Fibroblast of villous mesenchyme (primary cell): ENCODE measurements around the gene DCDC2C. TPM values are rescaled to one million over a fixed set of nuclear protein-coding genes. Genes with fewer than 3 reads are reported as not detected.

Source experiments
- DNase-seq: peaks from one replicate; pipeline ENCODE4 v3.0.0-alpha.2; 2010; ENCODE audit warnings: low read depth
- H3K4me3 ChIP-seq: 2 replicates; pipeline ENCODE4 v1.5.1; 2011; ENCODE audit warnings: low read depth, mild to moderate bottlenecking, low read length
- total RNA-seq: library from RNA; depleted of rRNA; stranded (reverse); fragments of >200 nt; gene quantifications from 2 replicates; pipeline ENCODE4 v1.2.3, GENCODE V29; 2012
- TF ChIP-seq, protein P1 (sequence below): IDR thresholded peaks from 2 replicates; pipeline ENCODE4 v1.5.1; 2012; ENCODE audit warnings: low read depth, mild to moderate bottlenecking, low read length; ENCODE audit not compliant: insufficient read depth

DCDC2C gene
- total RNA-seq, 1 donor: not detected

DNA sequence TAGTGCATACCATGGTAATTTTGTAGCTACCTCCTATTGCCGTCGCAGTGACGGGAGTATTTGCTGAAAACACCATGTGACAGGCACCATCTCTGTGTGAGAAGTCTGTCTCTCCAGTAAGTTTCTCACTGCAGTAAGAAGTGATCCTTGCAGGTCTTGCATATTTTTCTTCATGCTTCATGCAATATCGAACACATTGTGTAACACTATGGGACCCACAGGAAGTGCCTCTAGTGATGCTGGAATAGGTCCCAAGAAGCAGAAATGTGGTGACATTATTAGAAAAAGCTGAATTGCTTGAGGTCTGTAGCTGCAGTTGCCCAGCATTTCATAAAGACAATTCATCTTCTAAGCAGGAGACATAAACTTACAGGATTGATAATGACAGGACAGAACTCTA, 167.6 kb downstream of the DCDC2C start:
- no peak overlapping the region for H3K4me3 ChIP-seq
- TF ChIP-seq, protein P1, sequence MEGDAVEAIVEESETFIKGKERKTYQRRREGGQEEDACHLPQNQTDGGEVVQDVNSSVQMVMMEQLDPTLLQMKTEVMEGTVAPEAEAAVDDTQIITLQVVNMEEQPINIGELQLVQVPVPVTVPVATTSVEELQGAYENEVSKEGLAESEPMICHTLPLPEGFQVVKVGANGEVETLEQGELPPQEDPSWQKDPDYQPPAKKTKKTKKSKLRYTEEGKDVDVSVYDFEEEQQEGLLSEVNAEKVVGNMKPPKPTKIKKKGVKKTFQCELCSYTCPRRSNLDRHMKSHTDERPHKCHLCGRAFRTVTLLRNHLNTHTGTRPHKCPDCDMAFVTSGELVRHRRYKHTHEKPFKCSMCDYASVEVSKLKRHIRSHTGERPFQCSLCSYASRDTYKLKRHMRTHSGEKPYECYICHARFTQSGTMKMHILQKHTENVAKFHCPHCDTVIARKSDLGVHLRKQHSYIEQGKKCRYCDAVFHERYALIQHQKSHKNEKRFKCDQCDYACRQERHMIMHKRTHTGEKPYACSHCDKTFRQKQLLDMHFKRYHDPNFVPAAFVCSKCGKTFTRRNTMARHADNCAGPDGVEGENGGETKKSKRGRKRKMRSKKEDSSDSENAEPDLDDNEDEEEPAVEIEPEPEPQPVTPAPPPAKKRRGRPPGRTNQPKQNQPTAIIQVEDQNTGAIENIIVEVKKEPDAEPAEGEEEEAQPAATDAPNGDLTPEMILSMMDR: no peak
- DNase-seq: no peak

DNA sequence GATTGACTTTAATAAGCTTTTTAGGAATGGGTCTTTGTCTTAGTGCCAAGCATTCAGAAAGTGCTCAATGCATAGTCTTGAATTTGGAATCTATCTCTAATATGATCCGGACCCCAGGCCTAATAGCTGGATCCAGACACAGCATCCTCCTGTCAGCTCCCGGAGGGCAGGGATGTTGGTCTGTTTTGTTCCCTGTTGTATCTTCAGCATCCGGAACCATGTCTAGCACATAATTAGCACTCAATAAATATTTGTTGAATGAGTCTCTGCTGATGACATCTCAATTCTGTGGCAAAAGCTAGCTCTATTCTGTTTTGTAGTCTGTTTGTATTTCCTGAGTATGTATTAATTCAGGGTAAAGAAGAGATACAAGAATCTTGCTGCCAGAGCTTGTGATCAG, 169.1 kb downstream of the DCDC2C start:
- DNase-seq: no peak
- TF ChIP-seq, protein P1: no peak
- no peak overlapping the region for H3K4me3 ChIP-seq

DNA sequence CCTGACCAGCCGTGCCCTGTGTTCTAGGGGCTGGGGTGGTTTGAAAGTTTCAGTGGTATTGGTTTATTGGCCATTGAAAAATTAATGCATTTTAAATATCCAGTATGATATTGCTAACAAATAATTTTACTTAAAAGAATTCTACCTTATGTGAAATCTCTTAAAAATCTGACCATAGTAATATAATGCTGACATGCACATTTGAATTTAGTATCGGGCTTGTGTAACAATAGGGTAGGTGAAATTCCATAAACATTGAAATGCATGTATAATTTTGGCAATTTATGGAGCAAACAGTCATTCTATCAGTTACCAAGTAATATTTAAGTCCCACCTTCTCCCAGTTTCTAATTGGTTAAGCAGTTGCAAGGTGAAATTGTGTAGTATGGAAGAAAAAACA, 170.5 kb downstream of the DCDC2C start:
- TF ChIP-seq, protein P1: no peak
- DNase-seq: no peak
- no peak overlapping the region for H3K4me3 ChIP-seq

DNA sequence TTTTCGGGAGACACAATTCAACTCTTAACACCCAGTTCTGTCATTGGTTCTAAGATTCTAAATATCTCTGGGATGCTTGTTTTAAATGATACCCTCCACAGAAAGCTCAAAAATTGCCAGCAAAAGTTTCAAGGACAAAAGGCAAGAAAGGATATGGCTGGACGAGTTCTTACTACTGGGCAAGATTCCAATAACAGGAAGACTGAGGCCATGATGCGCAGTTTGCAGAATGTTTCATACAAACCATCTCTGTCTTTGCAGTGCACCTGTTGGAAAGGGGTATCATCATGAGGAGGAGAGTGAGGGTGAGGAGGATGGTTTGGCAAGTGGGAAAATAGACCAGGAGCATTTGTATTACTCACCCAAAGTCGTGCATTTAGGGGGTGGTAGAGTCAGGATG, 172.8 kb downstream of the DCDC2C start:
- TF ChIP-seq, protein P1: no peak
- no peak for DNase-seq

DNA sequence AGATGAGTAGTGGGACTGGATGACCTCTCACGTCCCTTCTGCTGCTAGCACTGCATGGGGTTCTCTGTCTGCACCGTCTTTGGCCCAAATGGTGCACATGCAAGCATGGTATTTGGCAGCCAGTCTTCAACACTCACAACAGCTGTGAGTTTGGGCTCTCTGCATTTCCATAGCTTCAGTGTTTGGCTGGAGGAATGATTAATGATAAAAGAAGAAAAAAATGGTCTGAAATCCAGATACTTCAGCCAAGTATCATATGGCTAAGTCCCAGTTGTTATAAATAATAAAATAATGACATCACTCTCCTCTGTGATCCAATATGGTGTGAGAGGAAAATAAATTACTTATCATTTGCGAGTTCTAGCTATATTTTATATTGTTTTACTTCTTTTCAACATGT, 173.3 kb downstream of the DCDC2C start:
- no peak overlapping the region for H3K4me3 ChIP-seq
- TF ChIP-seq, protein P1: no peak
- no peak for DNase-seq

More for the DNA sequence above, 172.8 kb downstream of the DCDC2C start:
- no peak overlapping the region for H3K4me3 ChIP-seq

DNA sequence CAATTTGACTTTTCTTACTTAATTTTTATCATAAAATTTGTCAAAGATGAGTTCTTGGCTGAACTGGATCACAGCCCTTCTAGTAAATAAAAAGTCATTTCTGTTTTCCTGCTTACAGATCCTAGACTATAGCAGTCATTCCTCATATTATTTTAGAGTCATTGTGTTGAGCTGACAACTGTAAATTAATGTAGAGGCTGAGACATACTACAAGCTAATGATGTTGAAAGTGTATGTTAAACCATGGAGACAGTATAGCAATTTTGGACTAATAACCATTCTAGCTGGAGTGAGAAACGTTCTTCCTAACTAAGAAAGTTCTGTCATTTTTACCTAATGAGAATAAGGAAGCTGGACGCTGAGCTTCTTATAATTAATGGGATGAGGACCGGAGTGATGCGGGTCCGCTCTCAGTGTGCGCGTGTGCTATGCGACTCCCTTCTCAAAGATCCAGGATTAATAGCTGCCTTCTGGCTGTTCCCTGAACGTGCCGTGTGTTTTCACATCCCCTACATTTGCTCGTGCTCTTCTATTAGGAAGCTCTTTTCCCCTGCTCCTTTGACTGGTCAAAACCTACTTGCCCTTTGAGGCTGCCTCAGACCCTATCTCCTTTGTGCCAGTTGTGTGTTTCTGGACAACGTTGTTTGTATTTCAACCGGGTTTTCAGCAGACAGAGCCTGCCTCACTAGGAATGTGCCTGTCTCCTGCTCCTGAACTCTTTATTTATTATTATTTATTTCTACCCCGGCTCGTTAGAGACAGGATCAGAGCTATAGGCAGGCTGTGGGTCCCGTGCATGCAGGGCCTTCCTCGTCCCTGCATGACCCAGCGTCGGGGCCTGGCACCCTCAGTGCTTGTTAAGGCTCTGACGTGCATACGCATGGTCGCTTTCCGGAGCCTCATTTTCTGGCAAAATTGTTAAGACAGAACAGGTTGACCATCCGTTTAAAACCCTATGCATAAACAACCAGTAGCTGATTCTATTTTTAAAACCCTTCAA, 182.6 kb downstream of the DCDC2C start:
- no peak for DNase-seq
- TF ChIP-seq, protein P1: no peak
- H3K4me3 ChIP-seq: no peak overlapping the region
